Neuronal stem cell (in vitro differentiated cells): ENCODE data around the gene TMA7B.

Experiments used
- DNase-seq: peaks from one replicate; pipeline ENCODE4 v3.0.0-alpha.2; 2013; ENCODE audit warnings: low spot score
- H2AFZ ChIP-seq: one replicate; pipeline ENCODE4 v1.6.1; 2013; ENCODE audit warnings: mild to moderate bottlenecking, low read length, inconsistent platforms
- H2AK5ac ChIP-seq: 2 replicates; pipeline ENCODE4 v1.6.1; 2013; ENCODE audit warnings: low read depth, mild to moderate bottlenecking, inconsistent platforms, low read length, moderate library complexity, mixed read lengths
- H2BK120ac ChIP-seq: 2 replicates; pipeline ENCODE4 v1.6.1; 2013; ENCODE audit warnings: low read depth, mild to moderate bottlenecking, inconsistent platforms, low read length, moderate library complexity, mixed read lengths
- H2BK12ac ChIP-seq: one replicate; pipeline ENCODE4 v1.6.1; 2013; ENCODE audit warnings: low read length, inconsistent platforms
- H2BK15ac ChIP-seq: 2 replicates; pipeline ENCODE4 v1.6.1; 2013; ENCODE audit warnings: mild to moderate bottlenecking, low read length, inconsistent platforms, mixed read lengths
- H2BK5ac ChIP-seq: one replicate; pipeline ENCODE4 v1.6.1; 2013; ENCODE audit warnings: inconsistent platforms, mild to moderate bottlenecking, low read length, moderate library complexity
- H3K14ac ChIP-seq: one replicate; pipeline ENCODE4 v1.6.1; 2013; ENCODE audit warnings: low read length, inconsistent platforms
- H3K18ac ChIP-seq: 2 replicates; pipeline ENCODE4 v1.6.1; 2013; ENCODE audit warnings: low read length, inconsistent platforms
- H3K23ac ChIP-seq: 2 replicates; pipeline ENCODE4 v1.6.1; 2013; ENCODE audit warnings: low read depth, mild to moderate bottlenecking, mixed read lengths, low read length, inconsistent platforms; ENCODE audit not compliant: poor library complexity
- H3K27ac ChIP-seq: replicated peaks from 3 replicates; pipeline ENCODE4 v1.5.1; 2013; ENCODE audit warnings: low read length, inconsistent platforms
- H3K27me3 ChIP-seq, 3 experiments: 2 replicates each; pipeline ENCODE4 v1.6.1; 2013; ENCODE audit warnings: low read length in 3 of 3, mild to moderate bottlenecking in 2 of 3, inconsistent platforms in 1 of 3, low read depth in 1 of 3, mixed read lengths in 1 of 3, moderate library complexity in 1 of 3; ENCODE audit not compliant: control insufficient read depth in 3 of 3, insufficient read depth in 3 of 3
- H3K36me3 ChIP-seq, 2 donors: replicated peaks in 1 of 2; 2 replicates each; pipeline ENCODE4 v1.6.1; 2013; ENCODE audit warnings: low read length in 2 of 2; ENCODE audit not compliant: control insufficient read depth in 2 of 2, insufficient read depth in 2 of 2
- H3K4ac ChIP-seq: 2 replicates; pipeline ENCODE4 v1.6.1; 2013; ENCODE audit warnings: inconsistent platforms, mild to moderate bottlenecking, low read length, moderate library complexity
- H3K4me1 ChIP-seq, 2 donors: 1 replicate in 1 of 2; 2 replicates in 1 of 2; pipeline ENCODE4 v1.6.1; 2013; ENCODE audit warnings: low read length in 2 of 2, low read depth in 1 of 2; ENCODE audit not compliant: control insufficient read depth in 2 of 2, insufficient read depth in 1 of 2
- H3K4me2 ChIP-seq: one replicate; pipeline ENCODE4 v1.6.1; 2013; ENCODE audit warnings: mild to moderate bottlenecking, low read length, inconsistent platforms; ENCODE audit not compliant: insufficient read depth, poor library complexity, severe bottlenecking
- H3K4me3 ChIP-seq, 2 donors: 2 replicates each; pipeline ENCODE4 v1.5.1; 2013; ENCODE audit warnings: low read length in 2 of 2, mild to moderate bottlenecking in 2 of 2, inconsistent platforms in 1 of 2, moderate library complexity in 1 of 2
- H3K79me1 ChIP-seq: one replicate; pipeline ENCODE4 v1.6.1; 2013; ENCODE audit warnings: low read depth, mild to moderate bottlenecking, inconsistent platforms, low read length, moderate library complexity
- H3K9ac ChIP-seq: one replicate; pipeline ENCODE4 v1.6.1; 2013; ENCODE audit warnings: mild to moderate bottlenecking, low read depth, low read length, inconsistent platforms; ENCODE audit not compliant: poor library complexity
- H3K9me3 ChIP-seq, 2 donors: replicated peaks in 1 of 2; 2 replicates each; pipeline versions ENCODE3 to v1.6.1; 2013; ENCODE audit warnings: low read length in 2 of 2, mild to moderate bottlenecking in 2 of 2, inconsistent platforms in 1 of 2, low read depth in 1 of 2, mixed read lengths in 1 of 2, moderate library complexity in 1 of 2; ENCODE audit not compliant: control insufficient read depth in 2 of 2, insufficient read depth in 1 of 2
- H4K8ac ChIP-seq: one replicate; pipeline ENCODE4 v1.6.1; 2013; ENCODE audit warnings: low read depth, mild to moderate bottlenecking, inconsistent platforms, low read length, moderate library complexity
- H4K91ac ChIP-seq: one replicate; pipeline ENCODE4 v1.6.1; 2013; ENCODE audit warnings: low read length, low read depth, mild to moderate bottlenecking, inconsistent platforms; ENCODE audit not compliant: poor library complexity
- WGBS, 2 donors: extraction: QIAGEN DNeasy Blood & Tissue Kit; methylation state at CpG; one replicate each; pipeline ENCODE4 v1.1.7; 2013; ENCODE audit warnings: missing lambda C conversion rate in 2 of 2, mixed read lengths in 1 of 2; ENCODE audit not compliant: insufficient read length in 2 of 2, insufficient replicate concordance in 1 of 2; ENCODE audit errors: extremely low coverage in 2 of 2; 5-methylcytosine and 5-hydroxymethylcytosine counted together

TMA7B gene

GRCh38 chr22:40009292-40009774 is 49.1 kb downstream of the TMA7B start:
- Histone ChIP-seq H3K36me3 (no peaks in the 10 kb centered on the region), H3K4ac (no peak overlapping the region), H3K9me3 (peaks cover 0 to 2% of the 10 kb centered on the region in 2 donors), H3K9ac (no peak overlapping the region), H3K79me1 (no peaks in the 10 kb centered on the region), H4K91ac (no peak overlapping the region), H2BK5ac (no peak overlapping the region), H3K27me3 (peaks cover 0 to 33% (median 0%) of the 10 kb centered on the region in 3 experiments), H2BK15ac (peak overlapping the region; percentile 50), H2AFZ (peak overlapping the region; percentile 19), H3K23ac (no peak overlapping the region), H3K18ac (peak overlapping the region; percentile 85), H2BK12ac (no peak overlapping the region), H3K14ac (no peak overlapping the region), H3K4me2 (peak overlapping the region; percentile 13), H3K27ac (peak overlapping the region; percentile 57), H3K4me1 (peaks cover 12 to 27% of the 10 kb centered on the region in 2 donors), H2AK5ac (peak overlapping the region; percentile 52), H2BK120ac (no peak overlapping the region), H4K8ac (no peak overlapping the region), H3K4me3 (no peak overlapping the region)
- peak; percentile 83 for DNase-seq
- WGBS, 2 donors = no CpG with 5 or more reads among the region's 11 CpGs

GRCh38 chr22:40009951-40010671 is 49.9 kb downstream of the TMA7B start:
- H2AK5ac ChIP-seq = no peak overlapping the region
- H3K4me1 ChIP-seq = peaks cover 12 to 27% of the 10 kb centered on the region in 2 donors
- H3K4me2 ChIP-seq = peak overlapping the region; percentile 32
- no peak overlapping the region for H3K23ac ChIP-seq
- H2AFZ ChIP-seq = no peak overlapping the region
- no peaks in the 10 kb centered on the region for H3K9me3 ChIP-seq
- peak overlapping the region; percentile 50 for H2BK15ac ChIP-seq
- no peak overlapping the region for H2BK5ac ChIP-seq
- peaks cover 0 to 33% (median 0%) of the 10 kb centered on the region in 3 experiments for H3K27me3 ChIP-seq
- H3K27ac ChIP-seq = peak overlapping the region; percentile 51
- H3K18ac ChIP-seq = peak overlapping the region; percentile 85
- H3K9ac ChIP-seq = no peak overlapping the region
- no peak for DNase-seq
- no peak overlapping the region for H3K4me3 ChIP-seq
- WGBS, 2 donors = no CpG with 5 or more reads among the region's 24 CpGs
- no peaks in the 10 kb centered on the region for H3K79me1 ChIP-seq
- no peaks in the 10 kb centered on the region for H3K36me3 ChIP-seq
- no peak overlapping the region for H3K14ac ChIP-seq
- no peak overlapping the region for H4K8ac ChIP-seq
- H4K91ac ChIP-seq = no peak overlapping the region
- no peak overlapping the region for H3K4ac ChIP-seq
- H2BK12ac ChIP-seq = no peak overlapping the region
- no peak overlapping the region for H2BK120ac ChIP-seq

DNA sequence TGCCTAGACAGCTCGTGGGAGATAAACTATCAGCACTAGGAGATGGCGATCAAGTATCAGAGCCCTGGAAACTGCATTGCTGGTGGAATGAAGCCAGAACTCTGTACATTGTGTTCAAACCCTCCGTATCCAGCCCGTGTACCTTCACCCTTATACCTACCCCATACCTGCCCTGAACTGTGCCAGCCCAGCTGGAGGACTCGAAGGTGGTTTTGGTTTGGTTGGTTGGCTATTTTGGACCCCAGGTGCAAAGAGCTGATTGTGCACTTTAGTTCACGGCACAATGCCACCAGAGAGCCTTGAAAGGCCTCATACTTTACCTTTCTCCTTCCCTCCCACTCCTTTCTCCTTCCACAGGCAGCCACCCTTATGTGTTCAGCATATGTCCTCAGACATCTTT is 50.5 kb downstream of the TMA7B start:
- H3K79me1 ChIP-seq = no peaks in the 10 kb centered on the region
- peaks cover 0 to 28% (median 0%) of the 10 kb centered on the region in 3 experiments for H3K27me3 ChIP-seq
- no peaks in the 10 kb centered on the region for H3K36me3 ChIP-seq
- H4K91ac ChIP-seq = no peak overlapping the region
- H2BK15ac ChIP-seq = no peak overlapping the region
- H2BK5ac ChIP-seq = no peak overlapping the region
- no peak overlapping the region for H3K27ac ChIP-seq
- H2BK120ac ChIP-seq = no peak overlapping the region
- H2AK5ac ChIP-seq = no peak overlapping the region
- no peak overlapping the region for H2AFZ ChIP-seq
- H3K14ac ChIP-seq = no peak overlapping the region
- no peak overlapping the region for H3K4ac ChIP-seq
- H2BK12ac ChIP-seq = no peak overlapping the region
- H3K23ac ChIP-seq = no peak overlapping the region
- DNase-seq = no peak
- WGBS, 2 donors = no CpG with 5 or more reads among the region's 6 CpGs
- no peak overlapping the region for H3K4me3 ChIP-seq
- H3K4me2 ChIP-seq = no peak overlapping the region
- H4K8ac ChIP-seq = no peak overlapping the region
- peaks cover 12 to 23% of the 10 kb centered on the region in 2 donors for H3K4me1 ChIP-seq
- H3K9me3 ChIP-seq = no peaks in the 10 kb centered on the region
- H3K18ac ChIP-seq = no peak overlapping the region
- H3K9ac ChIP-seq = no peak overlapping the region
